HepG2 (cell line): ENCODE results near the gene ARAP3. TPM values are rescaled to one million over a fixed set of nuclear protein-coding genes. Genes with fewer than 3 reads are reported as not detected.

ENCODE experiments used
- ATAC-seq: fragments of 200-7000 bp; cut with Tn5 transposase; 3 replicates; pipeline ENCODE4 v1.9.1; 2020; ENCODE audit warnings: mild to moderate bottlenecking, moderate library complexity
- BruUV-seq: library from RNA; stranded (reverse); fragments of 400-500 nt; replicated peaks from 2 replicates; lab custom pipeline; 2021; lab: Mats Ljungman, UMichigan
- CTCF ChIA-PET: fragments of 300-600 bp; formaldehyde crosslinking; extraction: SDS; loops from one replicate; lab custom pipeline; 2021; ENCODE audit warnings: low total read pairs, inconsistent platforms, low intra/inter-chr PET ratio; lab: Yijun Ruan, JAX
- POLR2A ChIA-PET: fragments of 350-600 bp; sonication (Branson Sonifier 250); formaldehyde crosslinking; loops from one replicate; lab custom pipeline; 2020; ENCODE audit warnings: antibody characterized with exemption, inconsistent platforms; lab: Yijun Ruan, JAX
- DNase-seq: peaks from one replicate; pipeline ENCODE4 v3.0.0-alpha.2; 2015; ENCODE audit warnings: low spot score
- FAIRE-seq: peaks from 3 replicates; lab custom pipeline; 2011; peaks lifted over from hg19 to GRCh38; lab: Jason Lieb, UNC
- H2AFZ ChIP-seq: one replicate; pipeline ENCODE4 v1.6.1; 2011; ENCODE audit warnings: low read length, inconsistent platforms
- H3K27ac ChIP-seq: fragments of 300-600 bp; 3 replicates; pipeline ENCODE4 v1.8.0; 2011; ENCODE audit warnings: mixed run types, mild to moderate bottlenecking, mixed read lengths, low read length, inconsistent platforms; ENCODE audit not compliant: insufficient read depth; ENCODE audit errors: extremely low read length
- H3K27me3 ChIP-seq, 2 experiments: fragments of 200-600 bp in 1 of 2; 2 replicates in 1 of 2; 3 replicates in 1 of 2; pipeline versions ENCODE4 v1.6.0 to v1.8.0; 2011; ENCODE audit warnings: low read length in 2 of 2, mild to moderate bottlenecking in 2 of 2, moderate library complexity in 2 of 2, inconsistent platforms in 1 of 2; ENCODE audit not compliant: insufficient read depth in 2 of 2, control insufficient read depth in 1 of 2
- H3K36me3 ChIP-seq, 2 experiments: fragments of 200-600 bp in 1 of 2; replicated peaks in 1 of 2; 2 replicates in 1 of 2; 3 replicates in 1 of 2; pipeline versions ENCODE4 v1.5.1 to v1.8.0; 2011; ENCODE audit warnings: low read length in 2 of 2, inconsistent platforms in 1 of 2; ENCODE audit not compliant: insufficient read depth in 2 of 2, control insufficient read depth in 1 of 2
- H3K4me1 ChIP-seq: 2 replicates; pipeline ENCODE4 v1.5.1; 2012; ENCODE audit warnings: low read length, inconsistent platforms; ENCODE audit not compliant: insufficient read depth
- H3K4me2 ChIP-seq: 2 replicates; pipeline ENCODE4 v1.6.0; 2011; ENCODE audit warnings: low read depth, low read length, inconsistent platforms
- H3K4me3 ChIP-seq, 3 experiments: fragments of 200-600 bp in 1 of 3; sonication (generic), shearing (Covaris generic) in 1 of 3; replicated peaks in 1 of 3; 2 replicates each; pipeline ENCODE4 v1.5.1; 2011 to 2016; ENCODE audit warnings: low read length in 3 of 3, inconsistent platforms in 2 of 3, low read depth in 2 of 3, mild to moderate bottlenecking in 2 of 3, control low read depth in 1 of 3, mixed read lengths in 1 of 3; ENCODE audit not compliant: insufficient read depth in 1 of 3
- H3K79me2 ChIP-seq: one replicate; pipeline ENCODE4 v1.6.1; 2011; ENCODE audit warnings: low read length, inconsistent platforms; ENCODE audit not compliant: insufficient read depth
- H3K9ac ChIP-seq: 2 replicates; pipeline ENCODE4 v1.6.0; 2011; ENCODE audit warnings: mild to moderate bottlenecking, low read depth, low read length, inconsistent platforms; ENCODE audit not compliant: insufficient read depth
- H3K9me3 ChIP-seq: 2 replicates; pipeline ENCODE4 v1.5.1; 2012; ENCODE audit warnings: mild to moderate bottlenecking, low read length
- H4K20me1 ChIP-seq: 2 replicates; pipeline ENCODE4 v1.6.0; 2011; ENCODE audit warnings: inconsistent platforms, mild to moderate bottlenecking, low read length, moderate library complexity; ENCODE audit not compliant: insufficient read depth
- ATF1 ChIP-seq: IDR thresholded peaks from 2 replicates; pipeline ENCODE4 v1.6.1; 2016; ENCODE audit warnings: mild to moderate bottlenecking, control low read depth
- ISX ChIP-seq: sonication (generic); formaldehyde crosslinking; conservative IDR thresholded peaks from 2 replicates; pipeline ENCODE4 v1.5.0; 2020; ENCODE audit warnings: missing genetic modification reagents
- PHF5A ChIP-seq: IDR thresholded peaks from one replicate; pipeline ENCODE4 v1.6.1; 2018; ENCODE audit warnings: low read depth, missing genetic modification reagents; ENCODE audit not compliant: unreplicated experiment
- SP5 ChIP-seq: IDR thresholded peaks from 2 replicates; pipeline ENCODE4 v1.6.1; 2016; ENCODE audit warnings: low read depth, borderline replicate concordance
- ZNF367 ChIP-seq: sonication (generic); formaldehyde crosslinking; IDR thresholded peaks from 2 replicates; pipeline ENCODE4 v1.4.0; 2020; ENCODE audit warnings: missing genetic modification reagents, borderline replicate concordance
- WGBS: methylation state at CpG from one replicate; pipeline ENCODE4 v1.1.6; 2017; ENCODE audit warnings: low lambda C conversion rate; 5-methylcytosine and 5-hydroxymethylcytosine counted together
- in situ Hi-C: cut with HindIII; loops from 2 replicates; pipeline ENCODE4 v1.10.0; 2017; ENCODE audit warnings: low pct_unique_long_range_greater_than_20kb; ENCODE audit not compliant: extremely low pct_ligation_motif_present
- intact Hi-C: fragments of 100-400 bp; cut with micrococcal nuclease; formaldehyde crosslinking; loops from one replicate; pipeline ENCODE4 v1.10.0; 2022; ENCODE audit not compliant: unreplicated experiment
- polyA plus RNA-seq, 8 experiments: library from polyadenylated mRNA; depleted of rRNA in 3 of 8; stranded (reverse) in 7 of 8; unstranded in 1 of 8; fragments of >200 nt; fragmentation: Illumina TruSeq in 4 of 8; extraction: Trizol in 4 of 8; gene quantifications; 2 replicates each; pipeline versions ENCODE4 v1.2.1 to v1.2.3, GENCODE V29; 2011 to 2016; ENCODE audit warnings: low read depth in 4 of 8, missing spikeins in 1 of 8, mixed read lengths in 1 of 8; ENCODE audit not compliant: insufficient read depth in 1 of 8
- total RNA-seq, 5 experiments: library from RNA; depleted of rRNA; stranded (reverse); fragments of >200 nt; fragmentation: Illumina TruSeq; extraction: Trizol; gene quantifications; 2 replicates each; pipeline ENCODE4 v1.2.3, GENCODE V29; 2016; ENCODE audit warnings: low read depth in 1 of 5
- TF ChIP-seq, protein P1 (sequence below): sonication (generic); formaldehyde crosslinking; IDR thresholded peaks from 2 replicates; pipeline ENCODE4 v1.8.1; 2023; ENCODE audit warnings: mild to moderate bottlenecking, missing genetic modification reagents
- TF ChIP-seq, protein P2 (sequence below): sonication (generic); formaldehyde crosslinking; IDR thresholded peaks from 2 replicates; pipeline ENCODE4 v1.5.0; 2020; ENCODE audit warnings: missing genetic modification reagents
- TF ChIP-seq, protein P3 (sequence below): sonication (generic); formaldehyde crosslinking; IDR thresholded peaks from 2 replicates; pipeline ENCODE4 v1.4.0; 2020; ENCODE audit warnings: missing genetic modification reagents, borderline replicate concordance

ARAP3 gene
- total and polyA plus RNA-seq, 2 of the 13 experiments (the other 11 are each of a cell fraction or from before 2014, with no cell fraction given), result 0.25 TPM; not detected in 1

DNA sequence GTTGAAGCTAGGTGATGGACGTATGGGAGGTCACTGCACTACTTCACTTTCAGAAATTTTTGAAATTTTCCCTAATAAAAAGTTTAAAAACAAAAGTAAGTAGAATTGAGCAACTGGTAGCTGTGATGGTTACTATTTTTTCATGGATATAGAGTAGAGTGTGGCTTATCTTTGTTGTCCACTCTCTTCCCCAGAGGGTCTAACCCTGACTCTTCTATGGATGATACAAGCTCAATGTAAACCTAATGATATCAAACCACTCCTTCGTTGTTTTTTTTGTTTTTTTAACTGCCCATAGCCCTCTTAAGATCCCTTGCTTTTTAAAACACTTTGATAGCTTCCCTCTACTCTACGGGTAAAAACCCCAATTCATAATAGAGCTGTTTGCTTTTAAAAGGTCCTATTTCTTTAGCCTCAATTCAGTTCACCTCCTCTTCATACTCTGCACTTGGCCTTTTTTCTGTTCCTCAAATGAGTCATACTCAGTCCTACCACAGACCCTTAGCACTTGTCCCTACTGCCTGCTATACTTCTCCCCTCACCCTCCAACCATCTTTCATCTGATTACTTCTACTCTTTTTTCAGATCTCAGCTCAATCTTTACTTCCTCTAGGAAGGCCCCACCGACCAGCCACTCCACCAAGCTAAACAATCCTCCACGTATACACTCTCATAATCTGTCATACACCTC, 48.0 kb downstream of the ARAP3 start (continued):
- TF ChIP-seq, protein P1, sequence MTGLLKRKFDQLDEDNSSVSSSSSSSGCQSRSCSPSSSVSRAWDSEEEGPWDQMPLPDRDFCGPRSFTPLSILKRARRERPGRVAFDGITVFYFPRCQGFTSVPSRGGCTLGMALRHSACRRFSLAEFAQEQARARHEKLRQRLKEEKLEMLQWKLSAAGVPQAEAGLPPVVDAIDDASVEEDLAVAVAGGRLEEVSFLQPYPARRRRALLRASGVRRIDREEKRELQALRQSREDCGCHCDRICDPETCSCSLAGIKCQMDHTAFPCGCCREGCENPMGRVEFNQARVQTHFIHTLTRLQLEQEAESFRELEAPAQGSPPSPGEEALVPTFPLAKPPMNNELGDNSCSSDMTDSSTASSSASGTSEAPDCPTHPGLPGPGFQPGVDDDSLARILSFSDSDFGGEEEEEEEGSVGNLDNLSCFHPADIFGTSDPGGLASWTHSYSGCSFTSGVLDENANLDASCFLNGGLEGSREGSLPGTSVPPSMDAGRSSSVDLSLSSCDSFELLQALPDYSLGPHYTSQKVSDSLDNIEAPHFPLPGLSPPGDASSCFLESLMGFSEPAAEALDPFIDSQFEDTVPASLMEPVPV (CRISPR knock-in tag), result no peak
- TF ChIP-seq, protein P2, sequence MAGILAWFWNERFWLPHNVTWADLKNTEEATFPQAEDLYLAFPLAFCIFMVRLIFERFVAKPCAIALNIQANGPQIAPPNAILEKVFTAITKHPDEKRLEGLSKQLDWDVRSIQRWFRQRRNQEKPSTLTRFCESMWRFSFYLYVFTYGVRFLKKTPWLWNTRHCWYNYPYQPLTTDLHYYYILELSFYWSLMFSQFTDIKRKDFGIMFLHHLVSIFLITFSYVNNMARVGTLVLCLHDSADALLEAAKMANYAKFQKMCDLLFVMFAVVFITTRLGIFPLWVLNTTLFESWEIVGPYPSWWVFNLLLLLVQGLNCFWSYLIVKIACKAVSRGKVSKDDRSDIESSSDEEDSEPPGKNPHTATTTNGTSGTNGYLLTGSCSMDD, result no peak

DNA sequence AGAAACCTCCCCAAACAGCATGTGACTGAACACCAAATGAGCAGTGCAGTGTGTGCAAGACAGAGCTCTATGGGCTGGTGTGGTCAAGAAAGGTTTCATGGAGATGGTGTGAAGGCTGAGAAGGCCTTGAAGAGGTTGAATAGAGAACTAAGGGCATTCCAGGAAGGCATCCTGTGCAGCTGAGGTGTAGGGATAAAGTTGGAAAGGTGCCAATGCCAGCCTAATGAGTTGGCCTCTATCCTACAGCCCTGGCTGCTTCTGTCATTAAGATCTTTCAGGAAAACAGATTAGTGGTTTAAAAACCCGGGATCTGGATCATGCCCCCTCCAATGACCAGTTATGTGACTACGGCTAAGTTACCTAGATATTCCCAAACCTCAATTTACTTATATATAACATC, 49.4 kb downstream of the ARAP3 start:
- intact Hi-C loops, result no loop called here
- ATAC-seq, result no peak

More for the DNA sequence above, 49.4 kb downstream of the ARAP3 start:
- 97% methylated on average over 2 of the region's 2 CpGs for WGBS
- H3K4me3 ChIP-seq, result no peak overlapping the region
- peaks cover 17 to 42% of the 10 kb centered on the region in 2 experiments for H3K36me3 ChIP-seq
- H2AFZ ChIP-seq, result no peak overlapping the region
- ChIA-PET POLR2A (interaction anchor here (1.0 to 1.6 kb wide), 2 partner anchors 18 to 312 kb away, joined by 3 read pairs; partner anchors contain the start of genes FCHSD1 and TAF7), CTCF (no interaction called here)
- no peak overlapping the region for H3K27ac ChIP-seq
- H3K9ac ChIP-seq, result no peak overlapping the region
- H3K4me2 ChIP-seq, result no peak overlapping the region
- H3K27me3 ChIP-seq, result no peaks in the 10 kb centered on the region; a peak in 1 of 5 replicates
- FAIRE-seq, result no peak
- DNase-seq, result no peak
- in situ Hi-C loops, result no loop called here
- BruUV-seq, result no TSS peak
- peaks cover 31% of the 10 kb centered on the region for H3K4me1 ChIP-seq
- H4K20me1 ChIP-seq, result peaks cover 7% of the 10 kb centered on the region
- H3K79me2 ChIP-seq, result peaks cover 48% of the 10 kb centered on the region
- TF ChIP-seq PHF5A (CRISPR knock-in tag) (no peak), ZNF367 (CRISPR knock-in tag) (no peak), ATF1 (no peak), ISX (CRISPR knock-in tag) (no peak), SP5 (CRISPR knock-in tag) (no peak)
- TF ChIP-seq, protein P3, sequence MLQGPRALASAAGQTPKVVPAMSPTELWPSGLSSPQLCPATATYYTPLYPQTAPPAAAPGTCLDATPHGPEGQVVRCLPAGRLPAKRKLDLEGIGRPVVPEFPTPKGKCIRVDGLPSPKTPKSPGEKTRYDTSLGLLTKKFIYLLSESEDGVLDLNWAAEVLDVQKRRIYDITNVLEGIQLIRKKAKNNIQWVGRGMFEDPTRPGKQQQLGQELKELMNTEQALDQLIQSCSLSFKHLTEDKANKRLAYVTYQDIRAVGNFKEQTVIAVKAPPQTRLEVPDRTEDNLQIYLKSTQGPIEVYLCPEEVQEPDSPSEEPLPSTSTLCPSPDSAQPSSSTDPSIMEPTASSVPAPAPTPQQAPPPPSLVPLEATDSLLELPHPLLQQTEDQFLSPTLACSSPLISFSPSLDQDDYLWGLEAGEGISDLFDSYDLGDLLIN (CRISPR knock-in tag), result no peak
- no peaks in the 10 kb centered on the region for H3K9me3 ChIP-seq
